MCF 10A (cell line): ENCODE data around the gene COX6B2. TPM values are rescaled to one million over a fixed set of nuclear protein-coding genes. Genes with fewer than 3 reads are reported as not detected.

Source experiments
- BruUV-seq: library from RNA; stranded (reverse); fragments of 400-500 nt; replicated peaks from 2 replicates; lab custom pipeline; 2021; lab: Mats Ljungman, UMichigan
- CTCF ChIA-PET: fragments of 300-600 bp; sonication (Branson Sonifier 250); formaldehyde crosslinking; extraction: SDS; loops from one replicate; lab custom pipeline; 2021; ENCODE audit warnings: antibody characterized with exemption, inconsistent platforms; lab: Yijun Ruan, JAX
- POLR2A ChIA-PET: fragments of 300-600, 350-650 bp; sonication (Branson Sonifier 250); formaldehyde crosslinking; extraction: SDS; loops from one replicate; lab custom pipeline; 2020; ENCODE audit warnings: antibody characterized with exemption, inconsistent platforms; lab: Yijun Ruan, JAX
- DNase-seq: peaks from one replicate; pipeline ENCODE4 v3.0.0-alpha.2; 2018; ENCODE audit not compliant: unreplicated experiment
- H3K27ac Mint-ChIP-seq: one replicate; pipeline ENCODE4 v1.8.0; 2022; ENCODE audit warnings: mild to moderate bottlenecking, low read depth, mixed read lengths; ENCODE audit not compliant: unreplicated experiment
- H3K27me3 Mint-ChIP-seq: one replicate; pipeline ENCODE4 v1.8.0; 2022; ENCODE audit warnings: mixed read lengths; ENCODE audit not compliant: insufficient read depth, unreplicated experiment
- H3K36me3 Mint-ChIP-seq: one replicate; pipeline ENCODE4 v1.8.0; 2022; ENCODE audit warnings: mild to moderate bottlenecking, moderate library complexity, mixed read lengths; ENCODE audit not compliant: insufficient read depth, unreplicated experiment
- H3K4me1 Mint-ChIP-seq: one replicate; pipeline ENCODE4 v1.8.0; 2022; ENCODE audit warnings: mixed read lengths; ENCODE audit not compliant: insufficient read depth, unreplicated experiment
- H3K4me3 Mint-ChIP-seq: one replicate; pipeline ENCODE4 v1.8.0; 2022; ENCODE audit warnings: mild to moderate bottlenecking, moderate library complexity, mixed read lengths; ENCODE audit not compliant: unreplicated experiment
- H3K9me3 Mint-ChIP-seq: one replicate; pipeline ENCODE4 v1.8.0; 2022; ENCODE audit warnings: mixed read lengths; ENCODE audit not compliant: unreplicated experiment
- intact Hi-C: fragments of 100-400 bp; cut with micrococcal nuclease; formaldehyde crosslinking; loops from 2 replicates; pipeline ENCODE4 v1.14.1; 2022
- total RNA-seq: library from RNA; stranded (reverse); gene quantifications from 2 replicates; pipeline ENCODE4 v1.2.3, GENCODE V29; 2022
- TF ChIP-seq, protein P1 (sequence below): fragments of 200-600 bp; IDR thresholded peaks from one replicate; pipeline ENCODE4 v1.8.0; 2022; ENCODE audit warnings: antibody characterized with exemption, mild to moderate bottlenecking; ENCODE audit not compliant: unreplicated experiment

Gene COX6B2
- total RNA-seq, 1 experiment from 2014 or later: 0.33 TPM

DNA sequence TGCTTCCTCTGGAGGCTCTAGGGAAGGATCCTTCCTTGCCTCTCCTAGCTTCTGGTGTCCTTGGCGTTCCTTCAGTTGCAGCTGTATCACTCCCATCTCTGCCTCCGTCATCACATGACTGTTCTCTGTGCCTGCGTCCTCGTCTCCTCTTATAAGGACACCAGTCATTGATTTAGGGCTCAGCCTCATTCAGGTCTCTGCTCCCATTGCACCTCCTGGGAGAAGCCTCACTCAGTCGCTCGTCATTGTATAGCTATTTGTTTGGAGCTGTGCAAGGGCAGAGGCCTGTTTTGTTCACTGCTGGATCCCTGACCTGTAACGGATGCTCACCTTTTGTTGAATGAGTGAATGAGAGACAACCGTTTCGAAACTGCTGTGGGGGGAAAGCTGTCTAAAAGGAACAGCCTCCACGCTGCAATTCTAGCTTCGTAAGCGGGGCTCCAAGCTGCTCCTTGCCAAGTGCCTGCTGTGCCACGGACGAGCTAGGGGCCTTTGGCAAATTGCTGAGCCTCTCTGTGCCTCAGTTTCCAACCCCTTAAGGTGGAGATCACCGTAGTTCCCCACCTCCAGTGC lies 53.5 kb downstream of the COX6B2 start:
- Mint-ChIP-seq H3K4me3 (no peak overlapping the region), H3K9me3 (no peaks in the 10 kb centered on the region), H3K36me3 (peaks cover 5% of the 10 kb centered on the region), H3K27me3 (no peaks in the 10 kb centered on the region), H3K27ac (no peak overlapping the region), H3K4me1 (no peaks in the 10 kb centered on the region)
- intact Hi-C loops: no loop called here
- DNase-seq: no peak
- BruUV-seq: no TSS peak
- TF ChIP-seq, protein P1, sequence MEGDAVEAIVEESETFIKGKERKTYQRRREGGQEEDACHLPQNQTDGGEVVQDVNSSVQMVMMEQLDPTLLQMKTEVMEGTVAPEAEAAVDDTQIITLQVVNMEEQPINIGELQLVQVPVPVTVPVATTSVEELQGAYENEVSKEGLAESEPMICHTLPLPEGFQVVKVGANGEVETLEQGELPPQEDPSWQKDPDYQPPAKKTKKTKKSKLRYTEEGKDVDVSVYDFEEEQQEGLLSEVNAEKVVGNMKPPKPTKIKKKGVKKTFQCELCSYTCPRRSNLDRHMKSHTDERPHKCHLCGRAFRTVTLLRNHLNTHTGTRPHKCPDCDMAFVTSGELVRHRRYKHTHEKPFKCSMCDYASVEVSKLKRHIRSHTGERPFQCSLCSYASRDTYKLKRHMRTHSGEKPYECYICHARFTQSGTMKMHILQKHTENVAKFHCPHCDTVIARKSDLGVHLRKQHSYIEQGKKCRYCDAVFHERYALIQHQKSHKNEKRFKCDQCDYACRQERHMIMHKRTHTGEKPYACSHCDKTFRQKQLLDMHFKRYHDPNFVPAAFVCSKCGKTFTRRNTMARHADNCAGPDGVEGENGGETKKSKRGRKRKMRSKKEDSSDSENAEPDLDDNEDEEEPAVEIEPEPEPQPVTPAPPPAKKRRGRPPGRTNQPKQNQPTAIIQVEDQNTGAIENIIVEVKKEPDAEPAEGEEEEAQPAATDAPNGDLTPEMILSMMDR: no peak
- CTCF ChIA-PET: interaction anchor here (0.6 to 4.2 kb wide), 43 partner anchors 8 to 487 kb away, joined by 3 to 58 read pairs (median 5); partner anchors contain the start of genes KMT5C, PPP6R1, TMEM150B and TMEM238
- POLR2A ChIA-PET: interaction anchor here (0.6 to 3.0 kb wide), 9 partner anchors 9 to 108 kb away, joined by 3 to 23 read pairs (median 4); partner anchors contain the start of genes KMT5C, PPP6R1 and TMEM238

DNA sequence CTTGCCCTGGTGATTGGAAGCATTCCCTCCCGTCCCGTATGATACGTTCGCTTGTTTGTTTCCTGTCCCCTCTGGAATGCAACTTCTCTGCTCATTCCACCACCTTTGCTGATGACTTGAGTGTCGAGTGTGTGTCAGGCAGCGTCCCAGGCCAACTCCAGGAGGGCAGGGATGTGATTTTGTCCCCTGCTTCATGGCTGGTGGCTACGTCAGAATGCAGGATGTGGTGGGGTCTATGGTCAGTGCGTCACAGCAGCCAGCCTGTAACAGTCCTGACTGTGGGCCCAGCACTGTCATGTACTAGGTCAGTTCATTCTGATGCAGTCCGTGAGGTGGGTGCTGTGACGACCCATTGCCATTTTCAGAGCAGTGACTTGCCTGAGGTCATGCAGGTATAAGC lies 54.5 kb downstream of the COX6B2 start:
- TF ChIP-seq, protein P1: no peak

More for the DNA sequence above, 54.5 kb downstream of the COX6B2 start:
- intact Hi-C loops: no loop called here
- no peak overlapping the region for H3K4me3 Mint-ChIP-seq
- no peaks in the 10 kb centered on the region for H3K9me3 Mint-ChIP-seq
- CTCF ChIA-PET: interaction anchor here (0.6 to 4.2 kb wide), 6 partner anchors 7 to 155 kb away, joined by 3 to 58 read pairs (median 27); partner anchors contain the start of gene TMEM238
- H3K36me3 Mint-ChIP-seq: peaks cover 6% of the 10 kb centered on the region
- BruUV-seq: no TSS peak
- POLR2A ChIA-PET: no interaction called here
- DNase-seq: no peak
- no peaks in the 10 kb centered on the region for H3K4me1 Mint-ChIP-seq
- no peaks in the 10 kb centered on the region for H3K27me3 Mint-ChIP-seq
- H3K27ac Mint-ChIP-seq: no peak overlapping the region

Other genes starting within 250 kb of the COX6B2 start
- gene PPP1R12C, start 237.1 kb downstream of the COX6B2 start, total RNA-seq: 76.4 and 88.6 TPM in 2 replicates
- 32.3 and 46.8 TPM in 2 replicates for gene TNNT1, start 205.5 kb downstream of the COX6B2 start, total RNA-seq
- 0.89 TPM in 1 of 2 replicates, not detected in the other for gene TNNI3, start 197.0 kb downstream of the COX6B2 start, total RNA-seq
- gene DNAAF3, start 188.1 kb downstream of the COX6B2 start, total RNA-seq: 3.9 and 4.9 TPM in 2 replicates
- not detected in 2 replicates for gene SYT5, start 174.4 kb downstream of the COX6B2 start, total RNA-seq
- gene PTPRH, start 145.2 kb downstream of the COX6B2 start, total RNA-seq: 0.56 and 2.3 TPM in 2 replicates
- gene TMEM86B, start 126.0 kb downstream of the COX6B2 start, total RNA-seq: 4.2 and 4.7 TPM in 2 replicates
- gene PPP6R1, start 95.7 kb downstream of the COX6B2 start, total RNA-seq: 70.6 and 78.9 TPM in 2 replicates
- gene HSPBP1, start 74.6 kb downstream of the COX6B2 start, total RNA-seq: 49.2 and 53.1 TPM in 2 replicates
- 3.8 and 5.1 TPM in 2 replicates for gene BRSK1, start 70.7 kb downstream of the COX6B2 start, total RNA-seq
- not detected in 2 replicates for gene TMEM150B, start 29.4 kb downstream of the COX6B2 start, total RNA-seq
- 12.9 and 16.8 TPM in 2 replicates for gene KMT5C, start 14.8 kb downstream of the COX6B2 start, total RNA-seq
- not detected in 2 replicates for gene GARIN5B, start 8.5 kb upstream of the COX6B2 start, total RNA-seq
- gene IL11, start 15.7 kb upstream of the COX6B2 start, total RNA-seq: 4.2 TPM in 2 replicates
- 0.58 and 0.59 TPM in 2 replicates for gene TMEM190, start 22.1 kb upstream of the COX6B2 start, total RNA-seq
- 10.6 and 14.9 TPM in 2 replicates for gene TMEM238, start 29.6 kb upstream of the COX6B2 start, total RNA-seq
- 2,816 and 2,868 TPM in 2 replicates for gene RPL28, start 31.2 kb upstream of the COX6B2 start, total RNA-seq
- 331 and 345 TPM in 2 replicates for gene UBE2S, start 53.1 kb upstream of the COX6B2 start, total RNA-seq
- not detected in 2 replicates for gene SHISA7, start 88.6 kb upstream of the COX6B2 start, total RNA-seq
- gene ISOC2, start 106.9 kb upstream of the COX6B2 start, total RNA-seq: 34.3 and 59.9 TPM in 2 replicates
- 0.23 and 0.32 TPM in 2 replicates for gene C19orf85, start 110.0 kb upstream of the COX6B2 start, total RNA-seq
- gene ZNF628, start 121.9 kb upstream of the COX6B2 start, total RNA-seq: 6.2 and 12.1 TPM in 2 replicates
- gene NAT14, start 130.5 kb upstream of the COX6B2 start, total RNA-seq: 16.6 and 22.8 TPM in 2 replicates
- gene SSC5D, start 133.7 kb upstream of the COX6B2 start, total RNA-seq: 0.33 and 0.59 TPM in 2 replicates
- not detected in 2 replicates for gene SBK2, start 182.4 kb upstream of the COX6B2 start, total RNA-seq
- gene SBK3, start 190.8 kb upstream of the COX6B2 start, total RNA-seq: not detected in 2 replicates
- 11.6 and 12.6 TPM in 2 replicates for gene ZNF579, start 226.1 kb upstream of the COX6B2 start, total RNA-seq
- gene FIZ1, start 244.8 kb upstream of the COX6B2 start, total RNA-seq: 13.5 and 16.3 TPM in 2 replicates
- 15.7 and 17.6 TPM in 2 replicates for gene ZNF524, start 245.6 kb upstream of the COX6B2 start, total RNA-seq